ENCODE measurements around the gene AIPL1. TPM values are rescaled to one million over a fixed set of nuclear protein-coding genes. Genes with fewer than 3 reads are reported as not detected.

The AIPL1 gene
- total and polyA plus RNA-seq, 10 of the 15 experiments (the other 5 are each of a cell fraction or from before 2014, with no cell fraction given): not detected

GRCh38 chr17:6472517-6472916 is 37.6 kb upstream of the AIPL1 start (continued):
- TF ChIP-seq ZNF207 (IDR thresholded peaks at IDR 0.05; ENCODE audit: borderline replicate concordance) (no peak), SUPT20H (IDR thresholded peaks at IDR 0.05; ENCODE audit: borderline replicate concordance, control insufficient read depth, low read depth, low read length) (no peak), HCFC1 (IDR thresholded peaks at IDR 0.05; ENCODE audit: low read length) (no peak), FOXK2 (IDR thresholded peaks at IDR 0.05) (no peak), SMC3 (IDR thresholded peaks at IDR 0.05; ENCODE audit: borderline replicate concordance, low read length) (no peak), ASH2L (IDR thresholded peaks at IDR 0.05; ENCODE audit: borderline replicate concordance, low read depth) (no peak), POLR2A (IDR thresholded peaks at IDR 0.05; ENCODE audit: low read depth, low read length) (no peak)

- no peaks in the 10 kb centered on the region for H3K79me2 ChIP-seq (ENCODE audit: control insufficient read depth, insufficient read depth, low read length)
- ChIA-PET SMC1A (ENCODE audit: uncharacterized antibody, unreplicated experiment) (interaction anchor here (1.4 to 3.8 kb wide), 2 partner anchors 130 to 176 kb away, joined by 3 to 12 read pairs; no protein-coding TSS in a partner anchor), RAD21 (ENCODE audit: unreplicated experiment) (interaction anchor here (1.1 to 2.9 kb wide), 2 partner anchors 130 to 176 kb away, joined by 4 to 18 read pairs; no protein-coding TSS in a partner anchor), CTCF (interaction anchor here (0.8 to 4.3 kb wide), 15 partner anchors 8 to 880 kb away, joined by 3 to 38 read pairs (median 4); partner anchors contain the start of genes C17orf100 and MED31), POLR2A (no interaction called here)
- no peaks in the 10 kb centered on the region for H3K27me3 ChIP-seq (replicated peaks in 1 of 2; ENCODE audit: control insufficient read depth in 2 of 2, insufficient read depth in 2 of 2, low read length in 1 of 2)
- no peak overlapping the region for H3K4me2 ChIP-seq (ENCODE audit: control insufficient read depth, insufficient read depth)
- DNase-seq (ENCODE audit: low read depth, low spot score) (no peak), ATAC-seq (no peak), FAIRE-seq (no peak)
- intact Hi-C loops (cut with micrococcal nuclease; ENCODE audit: unreplicated experiment): no loop called here
- H3K27ac ChIP-seq (ENCODE audit: control insufficient read depth, insufficient read depth): no peak overlapping the region
- no peak overlapping the region for H3K4me3 ChIP-seq
- no peaks in the 10 kb centered on the region for H3K36me3 ChIP-seq (ENCODE audit: control insufficient read depth in 2 of 2, insufficient read depth in 2 of 2, low read length in 1 of 2)
- H2AFZ ChIP-seq (ENCODE audit: control insufficient read depth, low read depth, low read length): no peak overlapping the region
- no peak overlapping the region for H3K9ac ChIP-seq (ENCODE audit: control insufficient read depth, insufficient read depth, low read length)
- WGBS (ENCODE audit: insufficient coverage, insufficient replicate concordance, low lambda C conversion rate, missing lambda C conversion rate): 49% methylated on average over 19 of the region's 19 CpGs
- in situ Hi-C loops (cut with MboI): loop anchor here (5.0 kb wide), 1 partner anchor 176 kb away; no protein-coding TSS in a partner anchor
- no peaks in the 10 kb centered on the region for H3K4me1 ChIP-seq (ENCODE audit: control insufficient read depth, insufficient read depth, low read length)
- H4K20me1 ChIP-seq (ENCODE audit: control insufficient read depth, insufficient read depth): no peaks in the 10 kb centered on the region
- H3K9me3 ChIP-seq (replicated peaks; ENCODE audit: control insufficient read depth, insufficient read depth, low read length): no peaks in the 10 kb centered on the region
- BruUV-seq (replicated peaks): no TSS peak
- TF ChIP-seq MYB (IDR thresholded peaks at IDR 0.05; ENCODE audit: borderline replicate concordance, low read depth, low read length) (no peak), ZZZ3 (IDR thresholded peaks at IDR 0.05; ENCODE audit: control insufficient read depth, insufficient read length, low read depth) (no peak), SRF (IDR thresholded peaks at IDR 0.05; ENCODE audit: low read depth in 2 of 2, low read length in 2 of 2) (no peak), MEF2B (IDR thresholded peaks at IDR 0.05; ENCODE audit: partially characterized antibody, poor library complexity, severe bottlenecking) (no peak), STAT3 (IDR thresholded peaks at IDR 0.05; ENCODE audit: low read depth, low read length) (no peak), BCLAF1 (IDR thresholded peaks at IDR 0.05) (no peak), SPI1 (IDR thresholded peaks at IDR 0.05; ENCODE audit: borderline replicate concordance, insufficient read depth, low read depth, low read length) (no peak), LARP7 (IDR thresholded peaks at IDR 0.05) (no peak), FOXM1 (IDR thresholded peaks at IDR 0.05; ENCODE audit: low read depth, low read length) (no peak), TAF1 (IDR thresholded peaks at IDR 0.05; ENCODE audit: borderline replicate concordance, low read depth, low read length) (no peak), IRF5 (IDR thresholded peaks at IDR 0.05; ENCODE audit: borderline replicate concordance) (no peak)
These were observed 36.9 kb upstream of the AIPL1 start for GRCh38 chr17:6471531-6472465.
